K562 (cell line): ENCODE results near the gene OR2T11.

Experiments
- HMG20B ChIP-seq: fragments of 250-450 bp; sonication (Bioruptor Pico); IDR thresholded peaks from 2 replicates; pipeline ENCODE4 v1.5.0; 2021; ENCODE audit warnings: mild to moderate bottlenecking
- MXI1 ChIP-seq: IDR thresholded peaks from 2 replicates; pipeline ENCODE4 v1.6.1; 2011; ENCODE audit warnings: low read depth, mild to moderate bottlenecking, improper control_type of control experiment, low read length

DNA sequence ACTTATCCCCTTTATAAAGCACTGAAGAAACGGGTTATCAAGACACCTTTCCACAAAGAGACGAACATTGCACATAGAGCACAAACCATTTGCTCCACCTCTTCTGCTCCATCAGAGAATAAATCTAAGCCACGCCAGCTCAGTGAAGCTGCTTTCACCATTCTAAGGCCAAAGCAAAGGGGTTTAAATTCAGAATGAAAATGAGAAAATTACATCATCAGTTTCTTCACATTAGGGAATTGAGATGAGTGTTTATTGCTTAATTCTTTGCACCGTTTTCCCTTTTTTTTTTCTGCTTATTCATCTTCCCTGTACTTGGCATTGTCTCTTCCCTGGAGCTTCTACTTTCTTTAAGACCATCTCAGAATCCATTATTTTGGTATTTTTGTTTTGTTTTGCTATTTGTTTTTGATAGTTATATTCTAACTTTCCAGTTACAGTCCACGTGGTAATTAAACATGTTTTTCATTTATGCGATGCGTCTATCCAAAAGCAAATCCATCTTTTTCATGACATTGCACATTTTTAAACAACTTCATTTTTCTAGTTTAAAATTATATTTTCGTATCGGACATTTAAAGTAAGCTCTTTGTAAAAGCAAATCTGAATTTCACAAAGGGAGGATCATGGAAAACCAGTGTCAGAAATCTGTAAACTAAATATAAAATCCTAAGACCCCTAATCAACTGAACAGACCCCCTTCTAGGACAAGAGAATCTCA is 58.5 kb downstream of the OR2T11 start:
- TF ChIP-seq MXI1: no peak
- TF ChIP-seq HMG20B: no peak
